CD8-positive, alpha-beta memory T cell (primary cell): ENCODE measurements around the gene GRM1. TPM values are rescaled to one million over a fixed set of nuclear protein-coding genes. Genes with fewer than 3 reads are reported as not detected.

ENCODE experiments used
- CTCF ChIA-PET: fragments of 350-600 bp; sonication (Branson Sonifier 250); formaldehyde crosslinking; loops from one replicate; lab custom pipeline; 2021; ENCODE audit warnings: antibody characterized with exemption; lab: Charles Lee
- POLR2A ChIA-PET: fragments of 350-600 bp; sonication (Branson Sonifier 250); formaldehyde crosslinking; loops from one replicate; lab custom pipeline; 2021; ENCODE audit warnings: antibody characterized with exemption; lab: Charles Lee
- DNase-seq, 5 donors: peaks; one replicate each; pipeline versions ENCODE4 v3.0.0 to v3.0.0-alpha.2; 2020 to 2022; ENCODE audit warnings: mixed read lengths in 1 of 5
- H3K27ac ChIP-seq: one replicate; pipeline ENCODE4 v1.7.0; 2013; ENCODE audit warnings: low read depth, mild to moderate bottlenecking, low read length, moderate library complexity
- H3K27me3 ChIP-seq: 2 replicates; pipeline ENCODE4 v1.7.0; 2013; ENCODE audit warnings: low read length, mild to moderate bottlenecking; ENCODE audit not compliant: insufficient read depth, poor library complexity, severe bottlenecking
- H3K36me3 ChIP-seq: 2 replicates; pipeline ENCODE4 v1.7.0; 2013; ENCODE audit warnings: mild to moderate bottlenecking, low read length, moderate library complexity; ENCODE audit not compliant: insufficient read depth
- H3K4me1 ChIP-seq: 2 replicates; pipeline ENCODE4 v1.7.0; 2013; ENCODE audit warnings: mild to moderate bottlenecking, low read length, moderate library complexity; ENCODE audit not compliant: insufficient read depth
- H3K4me3 ChIP-seq: 2 replicates; pipeline ENCODE4 v1.7.0; 2013; ENCODE audit warnings: mild to moderate bottlenecking, low read length
- H3K9me3 ChIP-seq: 2 replicates; pipeline ENCODE4 v1.7.0; 2013; ENCODE audit warnings: mild to moderate bottlenecking, low read length
- H3K27ac Mint-ChIP-seq, 8 donors: one replicate each; pipeline ENCODE4 v1.8.0; 2020 to 2021; ENCODE audit warnings: mixed read lengths in 8 of 8, mild to moderate bottlenecking in 6 of 8, inconsistent platforms in 3 of 8, moderate library complexity in 3 of 8
- H3K27me3 Mint-ChIP-seq, 2 donors: one replicate each; pipeline ENCODE4 v1.8.0; 2020 to 2021; ENCODE audit warnings: mixed read lengths in 2 of 2, mild to moderate bottlenecking in 1 of 2, moderate library complexity in 1 of 2
- H3K36me3 Mint-ChIP-seq, 3 donors: one replicate each; pipeline ENCODE4 v1.8.0; 2020 to 2021; ENCODE audit warnings: mixed read lengths in 3 of 3, inconsistent platforms in 1 of 3, mild to moderate bottlenecking in 1 of 3
- H3K4me1 Mint-ChIP-seq, 3 donors: one replicate each; pipeline ENCODE4 v1.8.0; 2020 to 2021; ENCODE audit warnings: mixed read lengths in 3 of 3, inconsistent platforms in 1 of 3, mild to moderate bottlenecking in 1 of 3
- H3K4me3 Mint-ChIP-seq, 7 donors: one replicate each; pipeline ENCODE4 v1.8.0; 2020 to 2021; ENCODE audit warnings: mixed read lengths in 7 of 7, mild to moderate bottlenecking in 6 of 7, moderate library complexity in 4 of 7, inconsistent platforms in 2 of 7
- H3K9me3 Mint-ChIP-seq, 5 donors: one replicate each; pipeline ENCODE4 v1.8.0; 2020 to 2022; ENCODE audit warnings: mixed read lengths in 5 of 5, mild to moderate bottlenecking in 3 of 5, moderate library complexity in 2 of 5, inconsistent platforms in 1 of 5
- polyA plus RNA-seq: library from polyadenylated mRNA; unstranded; fragments of 300-500 nt; fragmentation: Illumina TruSeq; gene quantifications from one replicate; pipeline ENCODE4 v1.2.3, GENCODE V29; 2021
- total RNA-seq, 2 experiments: library from RNA; stranded (reverse); gene quantifications; one replicate each; pipeline ENCODE4 v1.2.3, GENCODE V29; 2021

GRM1 gene
- total and polyA plus RNA-seq, 3 experiments from 2014 or later: not detected

- ChIA-PET POLR2A (no interaction called here), CTCF (no interaction called here)
- Histone ChIP-seq H3K9me3 (no peaks in the 10 kb centered on the region), H3K27ac (no peak overlapping the region), H3K36me3 (no peaks in the 10 kb centered on the region), H3K4me1 (no peaks in the 10 kb centered on the region), H3K27me3 (no peaks in the 10 kb centered on the region), H3K4me3 (no peak overlapping the region)
- no peak for DNase-seq
- Mint-ChIP-seq H3K4me3 (no peak overlapping the region), H3K4me1 (no peaks in the 10 kb centered on the region), H3K27me3 (no peaks in the 10 kb centered on the region), H3K27ac (no peak overlapping the region), H3K36me3 (no peaks in the 10 kb centered on the region), H3K9me3 (peaks cover 0 to 7% (median 4%) of the 10 kb centered on the region in 5 donors)
Observed at GRCh38 chr6:146445233-146445632, 416.4 kb downstream of the GRM1 start.

- Histone ChIP-seq H3K9me3 (no peaks in the 10 kb centered on the region), H3K27me3 (no peaks in the 10 kb centered on the region), H3K27ac (no peak overlapping the region), H3K36me3 (no peaks in the 10 kb centered on the region), H3K4me3 (no peak overlapping the region), H3K4me1 (no peaks in the 10 kb centered on the region)
- POLR2A ChIA-PET: no interaction called here
- Mint-ChIP-seq H3K9me3 (peaks cover 14 to 35% (median 19%) of the 10 kb centered on the region in 5 donors), H3K36me3 (no peaks in the 10 kb centered on the region), H3K27ac (no peak overlapping the region), H3K27me3 (no peaks in the 10 kb centered on the region), H3K4me1 (no peaks in the 10 kb centered on the region), H3K4me3 (no peak overlapping the region)
- CTCF ChIA-PET: no interaction called here
- DNase-seq: no peak
Observed at GRCh38 chr6:146456886-146457285, 428.0 kb downstream of the GRM1 start.

- Histone ChIP-seq H3K4me1 (no peaks in the 10 kb centered on the region), H3K27me3 (no peaks in the 10 kb centered on the region), H3K27ac (no peak overlapping the region), H3K4me3 (no peak overlapping the region), H3K9me3 (no peaks in the 10 kb centered on the region), H3K36me3 (no peaks in the 10 kb centered on the region)
- H3K36me3 Mint-ChIP-seq: peaks cover 0 to 2% (median 0%) of the 10 kb centered on the region in 3 donors
- no peak overlapping the region for H3K4me3 Mint-ChIP-seq
- H3K27me3 Mint-ChIP-seq: peaks cover 0 to 2% of the 10 kb centered on the region in 2 donors
- H3K27ac Mint-ChIP-seq: no peak overlapping the region
- DNase-seq: no peak
- H3K4me1 Mint-ChIP-seq: no peaks in the 10 kb centered on the region
- ChIA-PET CTCF (no interaction called here), POLR2A (no interaction called here)
- H3K9me3 Mint-ChIP-seq: peaks cover 13 to 38% (median 19%) of the 10 kb centered on the region in 5 donors
Observed at GRCh38 chr6:146460941-146461340, 432.1 kb downstream of the GRM1 start.

- Mint-ChIP-seq H3K4me3 (no peak overlapping the region), H3K27me3 (peaks cover 0 to 2% of the 10 kb centered on the region in 2 donors), H3K36me3 (no peaks in the 10 kb centered on the region), H3K4me1 (no peaks in the 10 kb centered on the region), H3K9me3 (no peaks in the 10 kb centered on the region), H3K27ac (no peak overlapping the region)
- Histone ChIP-seq H3K27me3 (no peaks in the 10 kb centered on the region), H3K4me1 (no peaks in the 10 kb centered on the region), H3K27ac (no peak overlapping the region), H3K9me3 (no peaks in the 10 kb centered on the region), H3K36me3 (no peaks in the 10 kb centered on the region), H3K4me3 (no peak overlapping the region)
- no peak for DNase-seq
- CTCF ChIA-PET: no interaction called here
- POLR2A ChIA-PET: no interaction called here
Observed at GRCh38 chr6:146470091-146470770, 441.4 kb downstream of the GRM1 start.

- Histone ChIP-seq H3K9me3 (no peaks in the 10 kb centered on the region), H3K4me3 (no peak overlapping the region), H3K36me3 (no peaks in the 10 kb centered on the region), H3K27me3 (no peaks in the 10 kb centered on the region), H3K27ac (no peak overlapping the region), H3K4me1 (no peaks in the 10 kb centered on the region)
- peaks cover 0 to 3% (median 0%) of the 10 kb centered on the region in 5 donors for H3K9me3 Mint-ChIP-seq
- DNase-seq: no peak
- ChIA-PET CTCF (no interaction called here), POLR2A (no interaction called here)
- no peaks in the 10 kb centered on the region for H3K36me3 Mint-ChIP-seq
- H3K4me3 Mint-ChIP-seq: no peak overlapping the region
- no peaks in the 10 kb centered on the region for H3K4me1 Mint-ChIP-seq
- peaks cover 0 to 2% of the 10 kb centered on the region in 2 donors for H3K27me3 Mint-ChIP-seq
- no peak overlapping the region for H3K27ac Mint-ChIP-seq
Observed at GRCh38 chr6:146472918-146473317, 444.1 kb downstream of the GRM1 start.

GRCh38 chr6:146481527-146481926, 452.7 kb downstream of the GRM1 start:
- H3K27ac ChIP-seq: no peak overlapping the region
- no peak overlapping the region for H3K4me3 ChIP-seq
- H3K36me3 Mint-ChIP-seq: no peaks in the 10 kb centered on the region
- no peaks in the 10 kb centered on the region for H3K9me3 ChIP-seq
- no peaks in the 10 kb centered on the region for H3K4me1 ChIP-seq
- H3K4me1 Mint-ChIP-seq: no peaks in the 10 kb centered on the region
- peaks cover 0 to 5% (median 3%) of the 10 kb centered on the region in 5 donors for H3K9me3 Mint-ChIP-seq
- CTCF ChIA-PET: no interaction called here
- H3K27me3 ChIP-seq: no peaks in the 10 kb centered on the region
- no peak overlapping the region for H3K27ac Mint-ChIP-seq
- H3K4me3 Mint-ChIP-seq: no peak overlapping the region
- POLR2A ChIA-PET: no interaction called here
- H3K36me3 ChIP-seq: no peaks in the 10 kb centered on the region
- no peak for DNase-seq
- no peaks in the 10 kb centered on the region for H3K27me3 Mint-ChIP-seq

- no peak overlapping the region for H3K4me3 ChIP-seq
- POLR2A ChIA-PET: no interaction called here
- no peak for DNase-seq
- H3K27ac ChIP-seq: no peak overlapping the region
- H3K36me3 Mint-ChIP-seq: no peaks in the 10 kb centered on the region
- H3K27me3 ChIP-seq: no peaks in the 10 kb centered on the region
- H3K4me1 ChIP-seq: no peaks in the 10 kb centered on the region
- no peaks in the 10 kb centered on the region for H3K9me3 ChIP-seq
- H3K36me3 ChIP-seq: no peaks in the 10 kb centered on the region
- H3K4me1 Mint-ChIP-seq: no peaks in the 10 kb centered on the region
- peak overlapping the region in 1 of 8 donors; percentile 42 for H3K27ac Mint-ChIP-seq
- no peak overlapping the region for H3K4me3 Mint-ChIP-seq
- H3K9me3 Mint-ChIP-seq: peaks cover 0 to 5% (median 0%) of the 10 kb centered on the region in 5 donors
- H3K27me3 Mint-ChIP-seq: no peaks in the 10 kb centered on the region
- CTCF ChIA-PET: no interaction called here
Observed at GRCh38 chr6:146484411-146484810, 455.5 kb downstream of the GRM1 start.
